HEK293T (cell line): ENCODE measurements around the gene DLK2.

Source experiments
- BHLHE40 ChIP-seq: fragments of 450-650 bp; IDR thresholded peaks from 2 replicates; pipeline ENCODE4 v1.6.1; 2016; ENCODE audit warnings: mild to moderate bottlenecking, moderate library complexity, borderline replicate concordance
- FOXM1 ChIP-seq: fragments of 450-650 bp; IDR thresholded peaks from 2 replicates; pipeline ENCODE4 v1.6.1; 2017; ENCODE audit warnings: mild to moderate bottlenecking, borderline replicate concordance
- LEF1 ChIP-seq: fragments of 450-650 bp; IDR thresholded peaks from 2 replicates; pipeline ENCODE4 v1.6.1; 2017; ENCODE audit warnings: mild to moderate bottlenecking, borderline replicate concordance
- SP1 ChIP-seq: fragments of 450-650 bp; IDR thresholded peaks from 2 replicates; pipeline ENCODE4 v1.6.1; 2017
- TARDBP ChIP-seq: fragments of 450-650 bp; IDR thresholded peaks from 2 replicates; pipeline ENCODE4 v1.6.1; 2016

DNA sequence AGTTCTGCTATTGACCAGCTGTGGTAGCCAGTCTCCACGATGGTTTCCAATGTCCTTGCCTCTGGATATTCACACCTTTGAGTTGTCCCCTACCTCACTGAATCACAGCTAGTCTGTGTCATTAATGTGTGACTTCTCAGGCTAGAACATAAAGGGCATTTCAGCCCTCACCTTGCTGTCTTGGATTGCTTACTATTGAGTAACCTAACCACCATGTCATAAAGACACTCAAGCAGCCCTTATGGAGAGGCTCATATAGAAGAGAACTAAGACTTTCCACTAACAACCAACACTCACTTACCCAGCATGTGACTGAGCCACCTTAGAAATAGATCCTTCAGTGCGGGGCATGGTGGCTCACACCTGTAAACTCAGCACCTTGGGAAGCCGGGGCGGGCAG lies 47.1 kb downstream of the DLK2 start:
- no peak for TF ChIP-seq FOXM1
- no peak for TF ChIP-seq TARDBP
- no peak for TF ChIP-seq BHLHE40
- TF ChIP-seq SP1 = no peak
- TF ChIP-seq LEF1 = no peak
